Testis (tissue), 3 donors: Measurements from ENCODE around the gene TXNDC5. TPM values are rescaled to one million over a fixed set of nuclear protein-coding genes. Genes with fewer than 3 reads are reported as not detected.
A peak's percentile ranks its signal among the peaks of the same experiment; 100 is the strongest.

Source experiments
- DNase-seq: peaks from one replicate; pipeline ENCODE4 v3.0.0-alpha.2; 2019
- H3K27ac ChIP-seq, 2 donors: fragments of 200-600 bp; sonication (generic); one replicate each; pipeline ENCODE4 v1.5.1; 2019
- H3K27me3 ChIP-seq: fragments of 200-600 bp; sonication (generic); one replicate; pipeline ENCODE4 v1.5.1; 2019
- H3K36me3 ChIP-seq: fragments of 200-600 bp; sonication (generic); one replicate; pipeline ENCODE4 v1.5.1; 2017; ENCODE audit warnings: low read depth; ENCODE audit errors: missing control alignments
- H3K4me1 ChIP-seq: fragments of 200-600 bp; sonication (generic); one replicate; pipeline ENCODE4 v1.5.1; 2019
- H3K4me3 ChIP-seq, 2 donors: fragments of 200-600 bp; sonication (generic); one replicate each; pipeline ENCODE4 v1.5.1; 2017 to 2019
- H3K9me3 ChIP-seq: fragments of 200-600 bp; sonication (generic); one replicate; pipeline ENCODE4 v1.5.1; 2017
- CTCF ChIP-seq, 3 experiments: fragments of 450-650 bp in 2 of 3; fragments of 200-600 bp in 1 of 3; sonication (generic) in 1 of 3; IDR thresholded peaks; one replicate each; pipeline ENCODE4 v1.5.1; 2016 to 2019; ENCODE audit warnings: antibody characterized with exemption in 3 of 3, mild to moderate bottlenecking in 2 of 3, moderate library complexity in 1 of 3
- POLR2A ChIP-seq: fragments of 450-650 bp; IDR thresholded peaks from one replicate; pipeline ENCODE4 v1.6.1; 2017; ENCODE audit warnings: antibody characterized with exemption, mild to moderate bottlenecking, moderate library complexity
- WGBS, 2 donors: methylation state at CpG; one replicate each; pipeline ENCODE4 v1.1.5; 2018; 5-methylcytosine and 5-hydroxymethylcytosine counted together
- intact Hi-C: fragments of 100-400 bp; cut with DNase I; formaldehyde crosslinking; loops from one replicate; pipeline ENCODE4 v1.15.1; 2023; ENCODE audit warnings: low total_unique reads
- polyA plus RNA-seq: library from polyadenylated mRNA; stranded (reverse); fragments of 350-450 nt; fragmentation: Illumina TruSeq; extraction: RNeasy Lipid Tissue Mini Kit (QIAGEN cat#74804); gene quantifications from one replicate; pipeline ENCODE4 v1.2.3, GENCODE V29; 2014; ENCODE audit warnings: low read depth, low replicate concordance; ENCODE audit not compliant: insufficient read depth
- total RNA-seq, 2 donors: library from RNA; depleted of rRNA; stranded (reverse); fragments of >200 nt; gene quantifications; one replicate each; pipeline ENCODE4 v1.2.3, GENCODE V29; 2016

The TXNDC5 gene
- total and polyA plus RNA-seq, 3 donors from 2014 or later: 56.5 to 98.7 (median 67.0) TPM

GRCh38 chr6:7909323-7910276 is 988 bp downstream of the TXNDC5 start:
- no peak for DNase-seq
- no peaks in the 10 kb centered on the region for H3K36me3 ChIP-seq
- H3K27ac ChIP-seq: peak overlapping the region in 1 of 2 donors; percentile 36
- intact Hi-C loops: no loop called here
- peaks cover 11% of the 10 kb centered on the region for H3K4me1 ChIP-seq
- H3K9me3 ChIP-seq: no peaks in the 10 kb centered on the region
- WGBS, 2 donors: 3 to 5% methylated on average over 14 to 51 of the region's 66 CpGs
- H3K4me3 ChIP-seq: peak overlapping the region; percentile 72 to 73
- TF ChIP-seq CTCF (IDR thresholded peaks at IDR 0.05): no peak
- no peak for TF ChIP-seq POLR2A
- no peaks in the 10 kb centered on the region for H3K27me3 ChIP-seq

- no peak overlapping the region for H3K27ac ChIP-seq
- no peaks in the 10 kb centered on the region for H3K36me3 ChIP-seq
- 94 to 95% methylated on average over 4 of the region's 4 CpGs for WGBS, 2 donors
- intact Hi-C loops: no loop called here
- TF ChIP-seq CTCF (IDR thresholded peaks at IDR 0.05): no peak
- TF ChIP-seq POLR2A: no peak
- peaks cover 11% of the 10 kb centered on the region for H3K4me1 ChIP-seq
- H3K27me3 ChIP-seq: no peaks in the 10 kb centered on the region
- H3K9me3 ChIP-seq: no peaks in the 10 kb centered on the region
- no peak overlapping the region for H3K4me3 ChIP-seq
- DNase-seq: no peak
Measured at GRCh38 chr6:7907159-7907558, 3.4 kb downstream of the TXNDC5 start.

GRCh38 chr6:7906741-7907140 is 3.8 kb downstream of the TXNDC5 start:
- 84 to 92% methylated on average over 4 of the region's 4 CpGs for WGBS, 2 donors
- intact Hi-C loops: no loop called here

GRCh38 chr6:7905416-7905815 is 5.2 kb downstream of the TXNDC5 start:
- Histone ChIP-seq H3K4me1 (peaks cover 11% of the 10 kb centered on the region), H3K4me3 (no peak overlapping the region), H3K27me3 (no peaks in the 10 kb centered on the region), H3K36me3 (no peaks in the 10 kb centered on the region), H3K9me3 (no peaks in the 10 kb centered on the region), H3K27ac (no peak overlapping the region)
- no peak for DNase-seq
- 86% methylated on average over 2 of the region's 2 CpGs for WGBS, 2 donors
- intact Hi-C loops: no loop called here
- TF ChIP-seq POLR2A (no peak), CTCF (IDR thresholded peaks at IDR 0.05) (no peak)

More at GRCh38 chr6:7906741-7907140, 3.8 kb downstream of the TXNDC5 start:
- Histone ChIP-seq H3K4me1 (peaks cover 11% of the 10 kb centered on the region), H3K27me3 (no peaks in the 10 kb centered on the region), H3K9me3 (no peaks in the 10 kb centered on the region), H3K4me3 (no peak overlapping the region), H3K36me3 (no peaks in the 10 kb centered on the region), H3K27ac (no peak overlapping the region)
- TF ChIP-seq POLR2A: no peak
- TF ChIP-seq CTCF (IDR thresholded peaks at IDR 0.05): no peak
- no peak for DNase-seq
